Subcutaneous adipose tissue (tissue), 4 donors: ENCODE results near the gene LCN12. TPM values are rescaled to one million over a fixed set of nuclear protein-coding genes. Genes with fewer than 3 reads are reported as not detected.

Experiments used
- CTCF ChIP-seq: fragments of 450-650 bp; IDR thresholded peaks from one replicate; pipeline ENCODE4 v1.5.1; 2016; ENCODE audit warnings: low read depth, mild to moderate bottlenecking, control low read depth, antibody characterized with exemption, moderate library complexity
- total RNA-seq, 4 donors: library from RNA; depleted of rRNA; stranded (reverse); fragments of >200 nt; gene quantifications; one replicate each; pipeline ENCODE4 v1.1.0, GENCODE V29; 2016

The LCN12 gene
- total RNA-seq, 4 donors from 2014 or later = not detected

GRCh38 chr9:136978073-136978864 lies 26.2 kb downstream of the LCN12 start:
- TF ChIP-seq CTCF = no peak

- TF ChIP-seq CTCF = no peak
These were observed 26.9 kb downstream of the LCN12 start for GRCh38 chr9:136978865-136979544.

- no peak for TF ChIP-seq CTCF
These were observed 27.9 kb downstream of the LCN12 start for GRCh38 chr9:136979769-136980587.

- no peak for TF ChIP-seq CTCF
These were observed 28.8 kb downstream of the LCN12 start for GRCh38 chr9:136980669-136981478.

- TF ChIP-seq CTCF = no peak
These were observed 29.6 kb downstream of the LCN12 start for GRCh38 chr9:136981588-136982231.

GRCh38 chr9:136982232-136983051 lies 30.4 kb downstream of the LCN12 start, which contains the start of gene LCNL1:
Gene LCNL1, plus strand, starts transcription at chr9:136982993. Its CDS starts 594 bp downstream, at chr9:136983587.
- no peak for TF ChIP-seq CTCF
